ENCODE results near the gene FHOD3.

DNA sequence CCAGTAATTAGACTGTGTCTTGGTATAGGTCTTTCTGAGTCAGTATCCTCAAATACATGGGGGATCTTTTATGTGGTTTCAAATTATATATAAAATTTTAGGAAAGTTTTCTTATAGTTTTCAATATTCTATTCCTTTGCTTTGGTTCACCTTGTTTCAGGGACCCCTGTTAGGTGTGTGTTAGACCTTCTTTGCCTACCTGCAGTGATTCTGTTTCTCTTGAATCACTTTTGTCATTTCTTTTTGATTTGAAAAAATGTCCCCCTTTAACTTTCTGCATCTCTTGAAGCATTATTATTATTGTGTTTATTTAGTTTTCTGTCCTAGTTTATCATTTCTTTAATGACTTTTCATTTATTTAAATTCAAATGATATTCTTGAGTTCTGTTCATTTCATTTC, 98.7 kb downstream of the FHOD3 start:
- TF ChIP-seq EZH2 (IDR thresholded peaks at IDR 0.05; ENCODE audit: low read depth, unreplicated experiment), result no peak
- TF ChIP-seq POLR2AphosphoS5 (IDR thresholded peaks at IDR 0.05; ENCODE audit: low read depth), result no peak
- no peak for TF ChIP-seq STAT1 (IDR thresholded peaks at IDR 0.05; ENCODE audit: unreplicated experiment)
- TF ChIP-seq EZH2phosphoT487 (IDR thresholded peaks at IDR 0.05; ENCODE audit: unreplicated experiment), result no peak
- no peak for TF ChIP-seq JUNB (IDR thresholded peaks at IDR 0.05; ENCODE audit: unreplicated experiment)
- TF ChIP-seq CTCF (conservative IDR thresholded peaks at IDR 0.05; ENCODE audit: low read depth in 2 of 2), result no peak
- TF ChIP-seq REST (IDR thresholded peaks at IDR 0.05; ENCODE audit: unreplicated experiment), result no peak
- TF ChIP-seq NANOG (IDR thresholded peaks at IDR 0.05; ENCODE audit: borderline replicate concordance), result no peak
- TF ChIP-seq, protein P1, sequence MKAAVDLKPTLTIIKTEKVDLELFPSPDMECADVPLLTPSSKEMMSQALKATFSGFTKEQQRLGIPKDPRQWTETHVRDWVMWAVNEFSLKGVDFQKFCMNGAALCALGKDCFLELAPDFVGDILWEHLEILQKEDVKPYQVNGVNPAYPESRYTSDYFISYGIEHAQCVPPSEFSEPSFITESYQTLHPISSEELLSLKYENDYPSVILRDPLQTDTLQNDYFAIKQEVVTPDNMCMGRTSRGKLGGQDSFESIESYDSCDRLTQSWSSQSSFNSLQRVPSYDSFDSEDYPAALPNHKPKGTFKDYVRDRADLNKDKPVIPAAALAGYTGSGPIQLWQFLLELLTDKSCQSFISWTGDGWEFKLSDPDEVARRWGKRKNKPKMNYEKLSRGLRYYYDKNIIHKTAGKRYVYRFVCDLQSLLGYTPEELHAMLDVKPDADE (IDR thresholded peaks at IDR 0.05), result no peak
- TF ChIP-seq CREB1 (CRISPR knock-in tag; IDR thresholded peaks at IDR 0.05; ENCODE audit: low read depth), result no peak
- no peak for TF ChIP-seq ZNF331 (CRISPR knock-in tag; IDR thresholded peaks at IDR 0.05; ENCODE audit: low read depth)
- TF ChIP-seq ZNF114 (CRISPR knock-in tag; IDR thresholded peaks at IDR 0.05), result no peak
